Cardiac muscle cell (in vitro differentiated cells and primary cell): ENCODE measurements around the gene POLR1E. TPM values are rescaled to one million over a fixed set of nuclear protein-coding genes. Genes with fewer than 3 reads are reported as not detected.

Experiments used
- DNase-seq, 2 donors: peaks; one replicate each; pipeline versions ENCODE4 v3.0.0 to v3.0.0-alpha.2; 2010 to 2017; ENCODE audit warnings: low read depth in 1 of 2, low spot score in 1 of 2
- H3K27ac ChIP-seq: fragments of 200-600 bp; sonication (generic); 2 replicates; pipeline ENCODE4 v1.5.1; 2016
- H3K27me3 ChIP-seq: fragments of 200-600 bp; sonication (generic); 2 replicates; pipeline ENCODE4 v1.6.0; 2016; ENCODE audit warnings: control low read depth
- H3K36me3 ChIP-seq: fragments of 200-600 bp; sonication (generic); 2 replicates; pipeline ENCODE4 v1.5.1; 2016; ENCODE audit warnings: control low read depth
- H3K4me1 ChIP-seq: fragments of 200-600 bp; sonication (generic); 2 replicates; pipeline ENCODE4 v1.8.1; 2017; ENCODE audit warnings: low read depth, mild to moderate bottlenecking, mixed run types
- H3K4me3 ChIP-seq: fragments of 200-600 bp; sonication (generic); 2 replicates; pipeline ENCODE4 v1.5.1; 2016; ENCODE audit warnings: mild to moderate bottlenecking
- H3K9me3 ChIP-seq: fragments of 200-600 bp; sonication (generic); 2 replicates; pipeline ENCODE4 v1.5.1; 2017; ENCODE audit warnings: low read depth, mild to moderate bottlenecking, control low read depth
- CTCF ChIP-seq: IDR thresholded peaks from 2 replicates; pipeline ENCODE4 v1.5.1; 2012; ENCODE audit warnings: low read depth, mild to moderate bottlenecking, low read length
- polyA plus RNA-seq: library from polyadenylated mRNA; unstranded; fragments of >200 nt; fragmentation: Nextera tagmentation; extraction: Ambion mirVana; gene quantifications from 2 replicates; pipeline ENCODE4 v1.2.1, GENCODE V29; 2016
- total RNA-seq: library from RNA; depleted of rRNA; stranded (reverse); fragments of >200 nt; gene quantifications from 2 replicates; pipeline ENCODE4 v1.2.3, GENCODE V29; 2016

Gene POLR1E
- total RNA-seq (15.1 and 18.2 TPM in 2 replicates), polyA plus RNA-seq (7.6 and 7.8 TPM in 2 replicates)

GRCh38 chr9:37485389-37486255 lies at the start of gene POLR1E:
Gene POLR1E (plus strand): TSS chr9:37485948. CDS start chr9:37486048, 100 bp downstream.
- Histone ChIP-seq H3K27ac (peak within 1 kb of the TSS; percentile 2), H3K36me3 (peaks cover 7% of the 10 kb centered on the region), H3K4me1 (no peaks in the 10 kb centered on the region), H3K4me3 (peak within 1 kb of the TSS; percentile 55), H3K9me3 (no peaks in the 10 kb centered on the region), H3K27me3 (no peaks in the 10 kb centered on the region)
- DNase-seq: peak; percentile 96 to 97
- TF ChIP-seq CTCF: no peak

- Histone ChIP-seq H3K4me3 (no peak overlapping the region), H3K36me3 (peaks cover 27% of the 10 kb centered on the region), H3K27ac (peak overlapping the region; percentile 84), H3K27me3 (no peaks in the 10 kb centered on the region), H3K9me3 (no peaks in the 10 kb centered on the region), H3K4me1 (peaks cover 27% of the 10 kb centered on the region)
- DNase-seq: no peak
- no peak for TF ChIP-seq CTCF
These were observed 49.2 kb upstream of the POLR1E start for GRCh38 chr9:37436540-37436939.

- Histone ChIP-seq H3K27me3 (no peaks in the 10 kb centered on the region), H3K36me3 (peaks cover 30% of the 10 kb centered on the region), H3K4me3 (no peak overlapping the region), H3K4me1 (peaks cover 29% of the 10 kb centered on the region), H3K27ac (peak overlapping the region; percentile 84), H3K9me3 (no peaks in the 10 kb centered on the region)
- DNase-seq: no peak
- TF ChIP-seq CTCF: no peak
These were observed 48.7 kb upstream of the POLR1E start for GRCh38 chr9:37437010-37437409.

- peaks cover 31% of the 10 kb centered on the region for H3K4me1 ChIP-seq
- H3K27me3 ChIP-seq: no peaks in the 10 kb centered on the region
- no peaks in the 10 kb centered on the region for H3K9me3 ChIP-seq
- DNase-seq: no peak
- H3K36me3 ChIP-seq: peaks cover 34% of the 10 kb centered on the region
- no peak overlapping the region for H3K4me3 ChIP-seq
- peak overlapping the region; percentile 84 for H3K27ac ChIP-seq
- TF ChIP-seq CTCF: no peak
These were observed 48.1 kb upstream of the POLR1E start for GRCh38 chr9:37437621-37438020.

- H3K27me3 ChIP-seq: no peaks in the 10 kb centered on the region
- DNase-seq: peak in 1 of 2 donors; percentile 85
- peaks cover 35% of the 10 kb centered on the region for H3K36me3 ChIP-seq
- no peaks in the 10 kb centered on the region for H3K9me3 ChIP-seq
- H3K27ac ChIP-seq: peak overlapping the region; percentile 84
- no peak overlapping the region for H3K4me3 ChIP-seq
- TF ChIP-seq CTCF: no peak
- peaks cover 31% of the 10 kb centered on the region for H3K4me1 ChIP-seq
These were observed 47.4 kb upstream of the POLR1E start for GRCh38 chr9:37438359-37438758.
